HG02885 (cell line): ENCODE data around the gene ACOX3.
"Not testable (repeated sequence)": the region's sequence is repeated elsewhere in the genome, so short reads cannot be mapped to it uniquely, and the experiment has no call there.

Experiments used
- ATAC-seq: cut with Tn5 transposase; IDR thresholded peaks from one replicate; pipeline ENCODE4 v1.9.1; 2021; ENCODE audit warnings: mild to moderate bottlenecking; ENCODE audit not compliant: unreplicated experiment, poor library complexity

ACOX3 gene

GRCh38 chr4:8392591-8393190, 47.8 kb downstream of the ACOX3 start:
- ATAC-seq, result no peak

GRCh38 chr4:8391972-8392371, 48.6 kb downstream of the ACOX3 start:
- peak; percentile 79 for ATAC-seq

- peak; percentile 53 for ATAC-seq
These were observed 49.5 kb downstream of the ACOX3 start for GRCh38 chr4:8391071-8391470.

GRCh38 chr4:8390577-8390976, 49.9 kb downstream of the ACOX3 start:
- ATAC-seq, result no peak

- no peak for ATAC-seq
These were observed 52.0 kb downstream of the ACOX3 start for GRCh38 chr4:8388528-8388870.

GRCh38 chr4:8387615-8388527, 52.7 kb downstream of the ACOX3 start:
- no peak for ATAC-seq

- ATAC-seq, result no peak
These were observed 53.3 kb downstream of the ACOX3 start for GRCh38 chr4:8387194-8387593.

- no peak for ATAC-seq
These were observed 53.8 kb downstream of the ACOX3 start for GRCh38 chr4:8386731-8387130.

- not testable (repeated sequence) for ATAC-seq
These were observed 54.4 kb downstream of the ACOX3 start for GRCh38 chr4:8386131-8386530.

GRCh38 chr4:8385611-8386010, 54.9 kb downstream of the ACOX3 start:
- ATAC-seq, result no peak

- no peak for ATAC-seq
These were observed 55.4 kb downstream of the ACOX3 start for GRCh38 chr4:8385106-8385505.

GRCh38 chr4:8384397-8385060, 56.0 kb downstream of the ACOX3 start:
- ATAC-seq, result no peak

GRCh38 chr4:8383451-8384160, 56.9 kb downstream of the ACOX3 start:
- no peak for ATAC-seq

GRCh38 chr4:8383016-8383415, 57.5 kb downstream of the ACOX3 start:
- no peak for ATAC-seq

- no peak for ATAC-seq
These were observed 58.5 kb downstream of the ACOX3 start for GRCh38 chr4:8381814-8382581.

GRCh38 chr4:8380511-8381415, 59.8 kb downstream of the ACOX3 start:
- ATAC-seq, result no peak

- no peak for ATAC-seq
These were observed 60.8 kb downstream of the ACOX3 start for GRCh38 chr4:8379771-8380170.

- no peak for ATAC-seq
These were observed 61.2 kb downstream of the ACOX3 start for GRCh38 chr4:8379281-8379680.

- ATAC-seq, result no peak
These were observed 61.7 kb downstream of the ACOX3 start for GRCh38 chr4:8378776-8379175.
